Keratinocyte (primary cell): ENCODE data around the gene TMOD1. TPM values are rescaled to one million over a fixed set of nuclear protein-coding genes. Genes with fewer than 3 reads are reported as not detected.

ENCODE experiments used
- DNase-seq: peaks from one replicate; pipeline ENCODE4 v3.0.0-alpha.2; 2011; ENCODE audit warnings: low read depth, missing footprints, low spot score
- FAIRE-seq: peaks from 2 replicates; lab custom pipeline; 2011; peaks lifted over from hg19 to GRCh38; lab: Jason Lieb, UNC
- H2AFZ ChIP-seq: 2 replicates; pipeline ENCODE4 v1.6.0; 2012; ENCODE audit warnings: low read length, control low read depth, inconsistent platforms; ENCODE audit not compliant: control insufficient read depth
- H3K27ac ChIP-seq: 2 replicates; pipeline ENCODE4 v1.5.1; 2011; ENCODE audit warnings: low read length; ENCODE audit not compliant: control insufficient read depth, insufficient read depth
- H3K27me3 ChIP-seq: 3 replicates; pipeline ENCODE4 v1.6.0; 2011; ENCODE audit warnings: low read length; ENCODE audit not compliant: control insufficient read depth, insufficient read depth; ENCODE audit errors: extremely low read depth
- H3K36me3 ChIP-seq, 2 experiments: 2 replicates in 1 of 2; 3 replicates in 1 of 2; pipeline ENCODE4 v1.5.1; 2011; ENCODE audit warnings: low read length in 2 of 2, mild to moderate bottlenecking in 1 of 2; ENCODE audit not compliant: control insufficient read depth in 2 of 2, insufficient read depth in 2 of 2; ENCODE audit errors: extremely low read depth in 1 of 2
- H3K4me1 ChIP-seq: 3 replicates; pipeline ENCODE4 v1.5.1; 2011; ENCODE audit warnings: low read length; ENCODE audit not compliant: control insufficient read depth, insufficient read depth; ENCODE audit errors: extremely low read depth
- H3K4me2 ChIP-seq: 3 replicates; pipeline ENCODE4 v1.6.0; 2011; ENCODE audit warnings: low read depth, low read length; ENCODE audit not compliant: control insufficient read depth, insufficient read depth; ENCODE audit errors: extremely low read depth
- H3K4me3 ChIP-seq, 3 experiments: fragments of 200-600 bp in 1 of 3; sonication (generic) in 1 of 3; 2 replicates in 2 of 3; 3 replicates in 1 of 3; pipeline ENCODE4 v1.5.1; 2011 to 2016; ENCODE audit warnings: low read length in 3 of 3, mild to moderate bottlenecking in 3 of 3, control low read depth in 2 of 3, inconsistent platforms in 1 of 3, low read depth in 1 of 3, mixed read lengths in 1 of 3, mixed run types in 1 of 3, moderate library complexity in 1 of 3; ENCODE audit not compliant: control insufficient read depth in 2 of 3, insufficient read depth in 2 of 3; ENCODE audit errors: extremely low read depth in 1 of 3
- H3K79me2 ChIP-seq: 2 replicates; pipeline ENCODE4 v1.6.0; 2012; ENCODE audit warnings: low read length; ENCODE audit not compliant: control insufficient read depth, insufficient read depth
- H3K9ac ChIP-seq: 3 replicates; pipeline ENCODE4 v1.6.0; 2011; ENCODE audit warnings: low read length; ENCODE audit not compliant: control insufficient read depth, insufficient read depth; ENCODE audit errors: extremely low read depth
- H3K9me1 ChIP-seq: 3 replicates; pipeline ENCODE4 v1.6.0; 2011; ENCODE audit warnings: low read length; ENCODE audit not compliant: control insufficient read depth, insufficient read depth; ENCODE audit errors: extremely low read depth
- H3K9me3 ChIP-seq: 2 replicates; pipeline ENCODE4 v1.5.1; 2012; ENCODE audit warnings: low read depth, low read length; ENCODE audit not compliant: control insufficient read depth
- H4K20me1 ChIP-seq: 3 replicates; pipeline ENCODE4 v1.6.0; 2011; ENCODE audit warnings: low read length; ENCODE audit not compliant: control insufficient read depth, insufficient read depth; ENCODE audit errors: extremely low read depth
- CTCF ChIP-seq, 3 experiments: IDR thresholded peaks in 1 of 3; conservative IDR thresholded peaks in 1 of 3; optimal IDR thresholded peaks in 1 of 3; 2 replicates in 2 of 3; 3 replicates in 1 of 3; pipeline versions ENCODE3 to v1.5.1; 2011; ENCODE audit warnings: low read length in 3 of 3, mild to moderate bottlenecking in 3 of 3, moderate library complexity in 2 of 3, control low read depth in 1 of 3, inconsistent platforms in 1 of 3; ENCODE audit not compliant: insufficient read depth in 2 of 3; ENCODE audit errors: extremely low read depth in 1 of 3
- EZH2 ChIP-seq: IDR thresholded peaks from one replicate; pipeline ENCODE4 v1.6.1; 2012; ENCODE audit warnings: inconsistent platforms, mild to moderate bottlenecking, low read length, moderate library complexity
- dilution Hi-C: fragments of 300-500 bp; cut with MboI; formaldehyde crosslinking; loops from one replicate; pipeline ENCODE4 v1.7.0; 2020; ENCODE audit warnings: low sequenced_read_pairs; ENCODE audit not compliant: extremely low pct_ligation_motif_present
- polyA plus RNA-seq, 5 experiments: library from polyadenylated mRNA; depleted of rRNA in 3 of 5; stranded (reverse) in 3 of 5; stranded (forward) in 1 of 5; unstranded in 1 of 5; fragments of >200 nt; gene quantifications; 1 replicate in 1 of 5; 2 replicates in 3 of 5; 3 replicates in 1 of 5; pipeline versions ENCODE4 v1.2.1 to v1.2.3, GENCODE V29; 2011 to 2012; ENCODE audit warnings: missing spikeins in 2 of 5, low read depth in 1 of 5, low replicate concordance in 1 of 5

Gene TMOD1
- polyA plus RNA-seq, 1 donor (not counting 4 experiments of a cell fraction or from before 2014, with no cell fraction given), result not detected

- no peak for DNase-seq
- H3K4me2 ChIP-seq, result no peak overlapping the region
Measured at GRCh38 chr9:97527626-97528528, 26.4 kb downstream of the TMOD1 start.

DNA sequence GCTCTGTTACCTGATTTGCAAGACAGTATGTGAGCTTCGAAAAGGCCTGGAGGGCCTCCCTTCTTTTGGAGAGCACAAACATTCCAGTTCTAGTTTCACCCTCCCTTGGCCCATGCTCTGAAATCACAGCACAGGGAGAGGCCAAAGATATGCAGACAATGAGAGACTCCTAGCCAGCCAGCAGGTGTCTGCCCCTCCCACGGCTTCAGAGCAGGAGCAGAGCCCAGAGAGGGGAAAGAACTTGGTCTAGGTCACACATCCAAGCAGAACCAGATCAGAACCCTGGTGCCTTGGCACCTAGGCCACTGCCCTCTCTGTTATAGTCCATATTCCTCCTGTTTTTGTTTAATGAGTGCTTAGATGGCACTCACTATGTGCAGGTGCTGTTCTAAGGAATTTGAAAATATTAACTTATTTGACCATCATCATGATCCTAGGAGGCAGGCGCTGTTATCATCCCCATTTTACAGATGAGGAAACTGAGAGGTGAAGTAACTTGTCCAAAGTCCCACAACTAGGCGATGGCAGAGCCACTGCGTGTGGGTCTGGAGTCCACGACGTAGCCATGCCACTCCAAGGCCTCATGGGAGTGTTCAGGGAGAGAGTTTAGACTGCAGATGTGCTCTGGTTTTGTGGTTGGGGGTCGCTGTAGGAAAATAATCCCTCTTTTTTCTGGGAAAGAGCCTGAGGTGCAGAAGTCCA lies 27.2 kb downstream of the TMOD1 start:
- Histone ChIP-seq H3K9ac (no peak overlapping the region), H3K4me2 (no peak overlapping the region), H3K4me3 (no peak overlapping the region), H3K27me3 (no peaks in the 10 kb centered on the region), H2AFZ (no peak overlapping the region), H4K20me1 (no peaks in the 10 kb centered on the region), H3K9me3 (no peaks in the 10 kb centered on the region), H3K9me1 (no peaks in the 10 kb centered on the region), H3K36me3 (no peaks in the 10 kb centered on the region), H3K27ac (no peak overlapping the region), H3K4me1 (no peaks in the 10 kb centered on the region), H3K79me2 (no peaks in the 10 kb centered on the region)
- no peak for DNase-seq
- dilution Hi-C loops, result no loop called here
- FAIRE-seq, result no peak
- TF ChIP-seq EZH2, result no peak
- no peak for TF ChIP-seq CTCF (optimal IDR thresholded peaks at IDR 0.05 in 1 of 3, IDR thresholded peaks at IDR 0.05 in 1 of 3, conservative IDR thresholded peaks at IDR 0.05 in 1 of 3; ENCODE audit: extremely low read depth in 1 of 3, insufficient read depth in 2 of 3, low read length in 3 of 3)

More at GRCh38 chr9:97527626-97528528, 26.4 kb downstream of the TMOD1 start:
- Histone ChIP-seq H4K20me1 (no peaks in the 10 kb centered on the region), H3K27me3 (no peaks in the 10 kb centered on the region), H3K9ac (no peak overlapping the region), H3K4me3 (no peak overlapping the region), H3K27ac (no peak overlapping the region), H3K4me1 (no peaks in the 10 kb centered on the region), H3K79me2 (no peaks in the 10 kb centered on the region), H2AFZ (no peak overlapping the region), H3K36me3 (no peaks in the 10 kb centered on the region), H3K9me3 (no peaks in the 10 kb centered on the region), H3K9me1 (no peaks in the 10 kb centered on the region)
- dilution Hi-C loops, result no loop called here
- TF ChIP-seq CTCF (optimal IDR thresholded peaks at IDR 0.05 in 1 of 3, IDR thresholded peaks at IDR 0.05 in 1 of 3, conservative IDR thresholded peaks at IDR 0.05 in 1 of 3; ENCODE audit: extremely low read depth in 1 of 3, insufficient read depth in 2 of 3, low read length in 3 of 3), result no peak
- no peak for FAIRE-seq
